Mucosa of stomach (tissue), 1 donor: Measurements from ENCODE around the gene RPL27A.
"Not testable (repeated sequence)": the region's sequence is repeated elsewhere in the genome, so short reads cannot be mapped to it uniquely, and the experiment has no call there.

ENCODE experiments used
- H3K27me3 ChIP-seq: one replicate; pipeline ENCODE4 v1.7.0; 2013; ENCODE audit warnings: mild to moderate bottlenecking, low read length; ENCODE audit not compliant: control insufficient read depth, insufficient read depth
- H3K36me3 ChIP-seq: one replicate; pipeline ENCODE4 v1.7.0; 2013; ENCODE audit warnings: low read length; ENCODE audit not compliant: control insufficient read depth, insufficient read depth
- H3K4me1 ChIP-seq: one replicate; pipeline ENCODE4 v1.7.0; 2013; ENCODE audit warnings: mild to moderate bottlenecking, low read length; ENCODE audit not compliant: control insufficient read depth, insufficient read depth
- H3K4me3 ChIP-seq: one replicate; pipeline ENCODE4 v1.7.0; 2013; ENCODE audit warnings: low read length
- H3K9ac ChIP-seq: one replicate; pipeline ENCODE4 v1.7.0; 2013; ENCODE audit warnings: mild to moderate bottlenecking, low read length, moderate library complexity
- H3K9me3 ChIP-seq: one replicate; pipeline ENCODE4 v1.7.0; 2013; ENCODE audit warnings: mild to moderate bottlenecking, low read length, moderate library complexity; ENCODE audit not compliant: control insufficient read depth
- donor health status: Pancreatic carcinoma.

Gene RPL27A

GRCh38 chr11:8652140-8652539 lies 30.5 kb upstream of the RPL27A start:
- peaks cover 6% of the 10 kb centered on the region for H3K36me3 ChIP-seq
- H3K27me3 ChIP-seq, result no peaks in the 10 kb centered on the region
- no peaks in the 10 kb centered on the region for H3K9me3 ChIP-seq
- H3K9ac ChIP-seq, result no peak overlapping the region
- no peak overlapping the region for H3K4me3 ChIP-seq
- H3K4me1 ChIP-seq, result no peaks in the 10 kb centered on the region

GRCh38 chr11:8654503-8654902 lies 28.1 kb upstream of the RPL27A start:
- no peaks in the 10 kb centered on the region for H3K36me3 ChIP-seq
- no peak overlapping the region for H3K4me3 ChIP-seq
- H3K9me3 ChIP-seq, result no peaks in the 10 kb centered on the region
- H3K4me1 ChIP-seq, result no peaks in the 10 kb centered on the region
- no peak overlapping the region for H3K9ac ChIP-seq
- H3K27me3 ChIP-seq, result no peaks in the 10 kb centered on the region

- Histone ChIP-seq H3K4me3 (no peak overlapping the region), H3K4me1 (no peaks in the 10 kb centered on the region), H3K9me3 (no peaks in the 10 kb centered on the region), H3K27me3 (no peaks in the 10 kb centered on the region), H3K36me3 (no peaks in the 10 kb centered on the region), H3K9ac (no peak overlapping the region)
Observed at GRCh38 chr11:8656291-8656690, 26.3 kb upstream of the RPL27A start.

- H3K4me3 ChIP-seq, result no peak overlapping the region
- no peaks in the 10 kb centered on the region for H3K4me1 ChIP-seq
- H3K9ac ChIP-seq, result no peak overlapping the region
- H3K27me3 ChIP-seq, result no peaks in the 10 kb centered on the region
- no peaks in the 10 kb centered on the region for H3K9me3 ChIP-seq
- no peaks in the 10 kb centered on the region for H3K36me3 ChIP-seq
Observed at GRCh38 chr11:8658321-8659057, 24.1 kb upstream of the RPL27A start.

- Histone ChIP-seq H3K36me3 (no peaks in the 10 kb centered on the region), H3K4me3 (no peak overlapping the region), H3K27me3 (no peaks in the 10 kb centered on the region), H3K9me3 (no peaks in the 10 kb centered on the region), H3K9ac (no peak overlapping the region), H3K4me1 (no peaks in the 10 kb centered on the region)
Observed at GRCh38 chr11:8661001-8661795, 21.4 kb upstream of the RPL27A start.

- H3K4me1 ChIP-seq, result no peaks in the 10 kb centered on the region
- H3K9me3 ChIP-seq, result no peaks in the 10 kb centered on the region
- no peaks in the 10 kb centered on the region for H3K27me3 ChIP-seq
- no peak overlapping the region for H3K4me3 ChIP-seq
- H3K36me3 ChIP-seq, result peaks cover 4% of the 10 kb centered on the region
- H3K9ac ChIP-seq, result no peak overlapping the region
Observed at GRCh38 chr11:8665222-8665621, 17.4 kb upstream of the RPL27A start.

- H3K9ac ChIP-seq, H3K27me3 ChIP-seq, H3K4me3 ChIP-seq, H3K4me1 ChIP-seq, H3K36me3 ChIP-seq, H3K9me3 ChIP-seq: not testable (repeated sequence)
Observed at GRCh38 chr11:8670081-8670480, 12.5 kb upstream of the RPL27A start.

- H3K9ac ChIP-seq, result no peak overlapping the region
- H3K36me3 ChIP-seq, result peaks cover 4% of the 10 kb centered on the region
Observed at GRCh38 chr11:8671193-8671612, 11.4 kb upstream of the RPL27A start.

GRCh38 chr11:8671651-8672062 lies 10.9 kb upstream of the RPL27A start:
- Histone ChIP-seq H3K4me1 (no peaks in the 10 kb centered on the region), H3K27me3 (no peaks in the 10 kb centered on the region), H3K4me3 (no peak overlapping the region), H3K36me3 (peaks cover 4% of the 10 kb centered on the region), H3K9ac (no peak overlapping the region), H3K9me3 (no peaks in the 10 kb centered on the region)

More at GRCh38 chr11:8671193-8671612, 11.4 kb upstream of the RPL27A start:
- H3K9me3 ChIP-seq, result no peaks in the 10 kb centered on the region
- no peaks in the 10 kb centered on the region for H3K27me3 ChIP-seq
- H3K4me3 ChIP-seq, result no peak overlapping the region
- H3K4me1 ChIP-seq, result no peaks in the 10 kb centered on the region

- no peak overlapping the region for H3K9ac ChIP-seq
Observed at GRCh38 chr11:8672346-8672745, 10.2 kb upstream of the RPL27A start.

GRCh38 chr11:8674859-8675258 lies 7.7 kb upstream of the RPL27A start:
- Histone ChIP-seq H3K9me3 (no peaks in the 10 kb centered on the region), H3K9ac (no peak overlapping the region), H3K4me1 (peaks cover 7% of the 10 kb centered on the region), H3K36me3 (no peaks in the 10 kb centered on the region), H3K4me3 (no peak overlapping the region), H3K27me3 (no peaks in the 10 kb centered on the region)

More at GRCh38 chr11:8672346-8672745, 10.2 kb upstream of the RPL27A start:
- H3K36me3 ChIP-seq, result peaks cover 4% of the 10 kb centered on the region
- H3K9me3 ChIP-seq, result no peaks in the 10 kb centered on the region
- no peaks in the 10 kb centered on the region for H3K27me3 ChIP-seq
- no peaks in the 10 kb centered on the region for H3K4me1 ChIP-seq
- H3K4me3 ChIP-seq, result no peak overlapping the region

GRCh38 chr11:8676458-8676857 lies 6.1 kb upstream of the RPL27A start:
- Histone ChIP-seq H3K4me3 (no peak overlapping the region), H3K4me1 (peaks cover 7% of the 10 kb centered on the region), H3K36me3 (no peaks in the 10 kb centered on the region), H3K27me3 (no peaks in the 10 kb centered on the region), H3K9ac (no peak overlapping the region), H3K9me3 (no peaks in the 10 kb centered on the region)
